GM21737 (cell line): ENCODE results near the gene HECTD2.
"Not testable (repeated sequence)": the region's sequence is repeated elsewhere in the genome, so short reads cannot be mapped to it uniquely, and the experiment has no call there.

ENCODE experiments used
- ATAC-seq: cut with Tn5 transposase; IDR thresholded peaks from one replicate; pipeline ENCODE4 v1.9.1; 2021; ENCODE audit warnings: mild to moderate bottlenecking, moderate library complexity; ENCODE audit not compliant: unreplicated experiment

The HECTD2 gene

GRCh38 chr10:91409869-91410637 is at the start of gene HECTD2:
TSS of gene HECTD2 (plus strand) at chr10:91410344. CDS start at chr10:91410439, 95 bp downstream.
- ATAC-seq: peak; percentile 90

GRCh38 chr10:91360461-91360860 is 49.7 kb upstream of the HECTD2 start:
- ATAC-seq: no peak

- ATAC-seq: not testable (repeated sequence)
Measured at GRCh38 chr10:91365519-91365918, 44.6 kb upstream of the HECTD2 start.

- ATAC-seq: no peak
Measured at GRCh38 chr10:91366704-91367103, 43.4 kb upstream of the HECTD2 start.

GRCh38 chr10:91367127-91367531 is 43.0 kb upstream of the HECTD2 start:
- no peak for ATAC-seq

GRCh38 chr10:91367558-91367957 is 42.6 kb upstream of the HECTD2 start:
- ATAC-seq: no peak

- ATAC-seq: not testable (repeated sequence)
Measured at GRCh38 chr10:91369978-91370589, 40.1 kb upstream of the HECTD2 start.

- no peak for ATAC-seq
Measured at GRCh38 chr10:91374052-91374451, 36.1 kb upstream of the HECTD2 start.

GRCh38 chr10:91378061-91378460 is 32.1 kb upstream of the HECTD2 start:
- no peak for ATAC-seq

- no peak for ATAC-seq
Measured at GRCh38 chr10:91380873-91381256, 29.3 kb upstream of the HECTD2 start.

- ATAC-seq: no peak
Measured at GRCh38 chr10:91381257-91381891, 28.8 kb upstream of the HECTD2 start.

- no peak for ATAC-seq
Measured at GRCh38 chr10:91385306-91386085, 24.6 kb upstream of the HECTD2 start.

- ATAC-seq: peak; percentile 83
Measured at GRCh38 chr10:91389636-91390512, 20.3 kb upstream of the HECTD2 start.

- ATAC-seq: not testable (repeated sequence)
Measured at GRCh38 chr10:91390513-91390825, 19.7 kb upstream of the HECTD2 start.

- no peak for ATAC-seq
Measured at GRCh38 chr10:91391920-91392319, 18.2 kb upstream of the HECTD2 start.

- no peak for ATAC-seq
Measured at GRCh38 chr10:91406322-91406721, 3.8 kb upstream of the HECTD2 start.

GRCh38 chr10:91409069-91409868 is 875 bp upstream of the HECTD2 start:
- peak; percentile 25 for ATAC-seq

GRCh38 chr10:91410638-91411371 is 661 bp downstream of the HECTD2 start:
- no peak for ATAC-seq

GRCh38 chr10:91411621-91412020 is 1.5 kb downstream of the HECTD2 start:
- no peak for ATAC-seq
